AG04450 (cell line): ENCODE data around the gene PPP1R27. TPM values are rescaled to one million over a fixed set of nuclear protein-coding genes. Genes with fewer than 3 reads are reported as not detected.
"Not testable (repeated sequence)": the region's sequence is repeated elsewhere in the genome, so short reads cannot be mapped to it uniquely, and the experiment has no call there.

Source experiments
- CTCF ChIA-PET: fragments of 300-600, 350-600 bp; formaldehyde crosslinking; extraction: SDS; loops from one replicate; lab custom pipeline; 2022; ENCODE audit warnings: antibody characterized with exemption, inconsistent platforms; lab: Charles Lee
- POLR2A ChIA-PET: fragments of 350-600 bp; formaldehyde crosslinking; extraction: SDS; loops from one replicate; lab custom pipeline; 2021; ENCODE audit warnings: antibody characterized with exemption, inconsistent platforms; lab: Yijun Ruan, JAX
- DNase-seq: peaks from one replicate; pipeline ENCODE4 v3.0.0-alpha.2; 2011; ENCODE audit warnings: low read depth, low spot score
- H3K27ac ChIP-seq: one replicate; pipeline ENCODE4 v1.5.1; 2012; ENCODE audit warnings: low read depth, low read length, control low read depth
- H3K27me3 ChIP-seq: one replicate; pipeline ENCODE4 v1.6.0; 2012; ENCODE audit warnings: low read length; ENCODE audit not compliant: control insufficient read depth, insufficient read depth
- H3K4me3 ChIP-seq: 2 replicates; pipeline ENCODE4 v1.5.1; 2011; ENCODE audit warnings: mild to moderate bottlenecking, low read depth, low read length, control low read depth
- H3K9me3 ChIP-seq: 2 replicates; pipeline ENCODE4 v1.5.1; 2012; ENCODE audit warnings: low read length; ENCODE audit not compliant: control insufficient read depth, insufficient read depth
- polyA plus RNA-seq: library from polyadenylated mRNA; depleted of rRNA; stranded (reverse); fragments of >200 nt; gene quantifications from 2 replicates; pipeline ENCODE4 v1.2.3, GENCODE V29; 2011
- TF ChIP-seq, protein P1 (sequence below): IDR thresholded peaks from 2 replicates; pipeline ENCODE4 v1.5.1; 2011; ENCODE audit warnings: low read depth, low read length, control low read depth, inconsistent platforms

The PPP1R27 gene
- polyA plus RNA-seq, 1 experiment = not detected

DNA sequence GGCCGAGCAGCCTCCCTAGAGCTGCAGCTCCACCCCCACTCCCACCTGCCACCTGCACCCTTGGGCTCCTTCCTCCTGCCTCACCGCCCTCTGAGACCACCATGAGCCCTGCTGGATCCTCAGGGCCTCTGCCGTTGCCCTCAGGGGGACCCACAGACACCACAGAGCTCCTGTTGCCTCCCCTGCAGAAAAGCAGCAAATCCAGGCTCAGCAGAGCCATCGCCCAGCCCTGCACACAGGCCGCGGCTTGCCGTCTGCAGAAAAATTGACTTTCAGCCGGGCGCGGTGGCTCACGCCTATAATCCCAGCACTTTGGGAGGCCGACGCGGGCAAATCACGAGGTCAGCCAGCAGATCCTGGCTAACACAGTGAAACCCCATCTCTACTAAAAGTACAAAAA lies 7.0 kb upstream of the PPP1R27 start:
- CTCF ChIA-PET = no interaction called here
- POLR2A ChIA-PET = interaction anchor here (0.7 to 2.4 kb wide), 2 partner anchors 8 to 84 kb away, joined by 3 to 12 read pairs; partner anchors contain the start of gene MCRIP1
- no peaks in the 10 kb centered on the region for H3K27me3 ChIP-seq
- no peak overlapping the region for H3K27ac ChIP-seq
- no peaks in the 10 kb centered on the region; the same call in 1 of the 2 replicates for H3K9me3 ChIP-seq
- no peak overlapping the region for H3K4me3 ChIP-seq
- DNase-seq = no peak
- TF ChIP-seq, protein P1, sequence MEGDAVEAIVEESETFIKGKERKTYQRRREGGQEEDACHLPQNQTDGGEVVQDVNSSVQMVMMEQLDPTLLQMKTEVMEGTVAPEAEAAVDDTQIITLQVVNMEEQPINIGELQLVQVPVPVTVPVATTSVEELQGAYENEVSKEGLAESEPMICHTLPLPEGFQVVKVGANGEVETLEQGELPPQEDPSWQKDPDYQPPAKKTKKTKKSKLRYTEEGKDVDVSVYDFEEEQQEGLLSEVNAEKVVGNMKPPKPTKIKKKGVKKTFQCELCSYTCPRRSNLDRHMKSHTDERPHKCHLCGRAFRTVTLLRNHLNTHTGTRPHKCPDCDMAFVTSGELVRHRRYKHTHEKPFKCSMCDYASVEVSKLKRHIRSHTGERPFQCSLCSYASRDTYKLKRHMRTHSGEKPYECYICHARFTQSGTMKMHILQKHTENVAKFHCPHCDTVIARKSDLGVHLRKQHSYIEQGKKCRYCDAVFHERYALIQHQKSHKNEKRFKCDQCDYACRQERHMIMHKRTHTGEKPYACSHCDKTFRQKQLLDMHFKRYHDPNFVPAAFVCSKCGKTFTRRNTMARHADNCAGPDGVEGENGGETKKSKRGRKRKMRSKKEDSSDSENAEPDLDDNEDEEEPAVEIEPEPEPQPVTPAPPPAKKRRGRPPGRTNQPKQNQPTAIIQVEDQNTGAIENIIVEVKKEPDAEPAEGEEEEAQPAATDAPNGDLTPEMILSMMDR = no peak

DNA sequence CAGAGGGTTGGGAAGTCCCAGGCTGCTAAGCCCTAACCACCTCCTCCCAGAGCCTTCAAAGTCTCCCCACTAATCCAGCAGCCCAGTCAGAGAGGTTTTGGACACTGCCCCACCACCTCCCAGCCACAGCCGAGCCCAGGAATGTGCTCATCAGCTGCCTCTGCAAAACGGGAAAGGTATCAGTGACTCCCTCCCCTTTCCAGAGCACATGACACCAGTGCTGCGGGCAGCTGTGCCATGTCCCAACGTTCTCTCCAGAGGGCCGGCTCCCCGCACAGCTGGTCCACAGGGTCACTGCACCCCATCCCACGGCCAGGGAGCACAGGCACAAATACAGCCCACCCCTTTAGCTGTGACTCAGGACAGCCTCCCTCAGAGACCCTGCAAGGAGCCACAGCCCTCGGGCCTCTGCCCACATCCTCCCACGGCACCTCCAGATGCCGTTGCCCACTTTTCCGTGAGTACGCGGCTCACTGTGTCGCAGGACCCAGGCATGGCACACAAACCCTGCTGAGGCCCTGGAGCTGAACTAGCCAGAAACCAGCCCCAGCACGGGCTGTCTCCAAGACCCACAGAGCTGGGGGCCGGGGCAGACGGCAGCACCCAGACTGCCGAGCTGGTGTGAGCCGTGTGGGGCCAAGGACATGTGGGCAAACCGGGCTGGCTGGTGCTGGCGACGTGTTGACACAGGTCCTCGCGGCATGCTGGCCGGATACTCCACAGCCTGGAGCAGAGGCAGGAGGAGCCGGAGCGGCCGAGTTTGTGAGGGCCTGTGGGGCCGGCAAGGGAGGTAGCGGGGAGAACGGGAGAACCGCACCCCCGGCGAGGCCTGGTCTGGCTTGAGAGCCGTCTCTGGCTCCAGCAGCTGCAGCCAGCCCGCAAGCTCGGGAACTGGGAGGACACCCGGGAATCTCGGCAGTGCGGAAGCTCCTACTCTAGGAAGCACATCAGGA lies 6.3 kb upstream of the PPP1R27 start:
- DNase-seq = no peak
- no peaks in the 10 kb centered on the region; the same call in 1 of the 2 replicates for H3K9me3 ChIP-seq
- H3K27me3 ChIP-seq = no peaks in the 10 kb centered on the region
- no peak overlapping the region for H3K4me3 ChIP-seq
- CTCF ChIA-PET = no interaction called here
- no peak overlapping the region for H3K27ac ChIP-seq
- POLR2A ChIA-PET = interaction anchor here (0.7 to 2.4 kb wide), 3 partner anchors 8 to 85 kb away, joined by 3 to 12 read pairs (median 5); partner anchors contain the start of gene MCRIP1
- TF ChIP-seq, protein P1 = no peak

DNA sequence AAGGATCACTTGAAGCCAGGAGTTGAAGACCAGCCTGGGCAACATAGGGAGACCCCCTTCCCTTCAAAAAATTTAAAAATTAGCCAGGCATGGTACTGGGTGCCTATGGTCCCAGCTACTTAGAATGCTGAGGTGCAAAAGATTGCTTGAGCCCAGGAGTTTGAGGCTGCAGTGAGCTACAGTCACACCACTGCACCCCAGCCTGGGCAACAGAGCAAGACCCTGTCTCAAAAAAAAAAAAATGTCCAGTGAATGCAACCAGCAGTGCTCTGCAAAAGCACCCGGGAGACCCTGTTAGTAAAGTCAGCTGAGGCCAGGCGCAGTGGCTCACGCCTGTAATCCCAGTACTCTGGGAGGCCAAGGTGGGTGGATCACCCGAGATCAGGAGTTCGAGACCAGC lies 5.2 kb upstream of the PPP1R27 start:
- POLR2A ChIA-PET = interaction anchor here (1.7 kb wide), 1 partner anchor 21 kb away, joined by 5 read pairs; no protein-coding TSS in a partner anchor
- DNase-seq, CTCF ChIA-PET, H3K4me3 ChIP-seq, H3K9me3 ChIP-seq, H3K27me3 ChIP-seq, H3K27ac ChIP-seq: not testable (repeated sequence)

DNA sequence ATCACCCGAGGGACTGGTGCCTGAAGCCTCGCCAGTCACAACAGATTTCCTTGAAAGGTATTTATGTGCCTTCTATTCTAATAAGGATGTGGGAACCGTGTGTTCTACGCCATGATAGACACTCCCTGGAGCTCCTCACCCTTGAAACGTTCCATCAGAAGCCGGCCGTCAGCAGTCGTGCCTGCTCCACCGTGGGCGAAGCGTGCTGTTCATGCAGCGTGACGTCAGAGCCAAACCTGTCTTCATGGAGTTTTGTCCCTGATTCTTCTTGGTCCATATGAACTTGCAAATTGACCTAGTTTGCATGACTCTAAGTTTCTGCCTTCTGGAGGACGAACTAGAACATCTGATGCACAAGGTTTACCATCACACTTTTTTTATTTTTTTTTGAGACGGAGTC lies 4.5 kb upstream of the PPP1R27 start:
- H3K27me3 ChIP-seq = no peaks in the 10 kb centered on the region
- no peaks in the 10 kb centered on the region; the same call in 1 of the 2 replicates for H3K9me3 ChIP-seq
- H3K27ac ChIP-seq = no peak overlapping the region
- TF ChIP-seq, protein P1 = no peak
- no peak for DNase-seq
- CTCF ChIA-PET = no interaction called here
- no peak overlapping the region for H3K4me3 ChIP-seq
- POLR2A ChIA-PET = no interaction called here

DNA sequence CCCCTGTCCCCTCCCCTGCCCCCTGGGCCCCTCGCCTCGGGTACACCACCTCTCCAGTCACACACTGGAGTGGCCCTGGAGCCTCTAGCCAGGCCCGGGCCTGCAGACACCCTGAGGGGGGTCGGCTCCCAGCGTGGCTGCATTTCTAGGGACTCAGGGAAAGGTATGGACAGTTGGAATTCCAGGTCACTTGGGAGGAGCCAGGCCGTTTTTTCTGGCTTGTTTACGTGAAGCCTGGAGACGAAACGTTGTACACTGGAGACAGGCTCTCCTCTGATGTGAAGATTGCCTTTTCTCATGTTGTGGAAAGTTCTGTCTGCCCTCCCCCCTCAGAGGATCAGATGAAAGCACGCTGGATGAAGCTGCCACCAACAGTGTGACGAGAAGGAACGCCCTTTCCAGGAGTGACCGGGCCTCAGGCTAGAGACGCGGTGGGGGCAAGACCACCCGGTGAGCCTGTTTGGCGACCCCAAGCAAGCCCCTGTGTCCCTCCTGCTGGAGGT lies 4.0 kb upstream of the PPP1R27 start:
- Histone ChIP-seq H3K9me3 (no peaks in the 10 kb centered on the region; the same call in 1 of the 2 replicates), H3K27me3 (no peaks in the 10 kb centered on the region), H3K27ac (no peak overlapping the region), H3K4me3 (no peak overlapping the region)
- DNase-seq = no peak
- TF ChIP-seq, protein P1 = no peak
- CTCF ChIA-PET = no interaction called here
- POLR2A ChIA-PET = no interaction called here
